Measurements from ENCODE around the gene ABCG4. TPM values are rescaled to one million over a fixed set of nuclear protein-coding genes. Genes with fewer than 3 reads are reported as not detected.

ABCG4 gene
- 0.21 to 0.42 TPM (median 0.32 TPM) in 5 replicates for total RNA-seq (2022; extraction: Qiagen RNA extraction)

DNA sequence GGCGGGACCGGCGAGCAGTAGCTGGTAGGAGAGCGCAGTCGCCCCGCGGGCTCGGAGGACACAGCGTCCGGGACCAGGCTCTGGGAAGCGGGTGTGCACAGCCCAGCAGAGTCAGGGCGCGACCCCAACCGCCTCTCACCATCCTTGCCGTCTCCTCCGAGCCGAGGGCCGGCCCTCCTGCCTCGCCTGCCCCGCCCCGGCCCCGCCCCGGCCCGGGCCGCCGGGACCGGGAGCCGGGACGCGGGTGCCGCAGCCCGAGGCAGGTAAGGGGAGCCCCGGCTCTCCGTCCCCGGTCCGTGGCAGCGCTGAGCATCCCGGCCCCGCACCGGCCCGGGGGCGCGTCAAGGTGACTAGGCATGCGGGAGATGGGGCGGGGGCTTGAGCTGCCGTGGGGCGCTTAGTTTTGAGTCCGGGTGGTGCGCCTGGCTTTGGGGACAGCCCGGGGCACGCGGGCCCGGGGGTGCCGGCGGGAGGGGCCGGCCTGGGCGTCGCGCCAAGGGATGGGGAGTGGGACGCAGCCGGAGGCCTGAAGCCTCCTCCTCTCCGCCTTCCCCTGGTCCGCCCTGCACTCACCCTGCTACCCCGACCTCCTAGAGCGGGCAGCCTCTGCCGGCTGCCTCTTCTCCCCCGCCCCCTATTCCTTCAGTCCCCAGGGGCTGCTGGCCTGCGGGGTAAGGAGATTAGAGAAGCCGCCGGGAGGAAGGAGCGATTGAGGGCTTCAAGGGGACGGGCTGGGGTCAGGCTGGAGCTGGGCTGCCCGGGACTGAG is at the start of gene ABCG4:
TSS of gene ABCG4 (plus strand) at position 35 of the 768 bp plus-strand sequence. CDS start 914 bp downstream, outside the sequence.

DNA sequence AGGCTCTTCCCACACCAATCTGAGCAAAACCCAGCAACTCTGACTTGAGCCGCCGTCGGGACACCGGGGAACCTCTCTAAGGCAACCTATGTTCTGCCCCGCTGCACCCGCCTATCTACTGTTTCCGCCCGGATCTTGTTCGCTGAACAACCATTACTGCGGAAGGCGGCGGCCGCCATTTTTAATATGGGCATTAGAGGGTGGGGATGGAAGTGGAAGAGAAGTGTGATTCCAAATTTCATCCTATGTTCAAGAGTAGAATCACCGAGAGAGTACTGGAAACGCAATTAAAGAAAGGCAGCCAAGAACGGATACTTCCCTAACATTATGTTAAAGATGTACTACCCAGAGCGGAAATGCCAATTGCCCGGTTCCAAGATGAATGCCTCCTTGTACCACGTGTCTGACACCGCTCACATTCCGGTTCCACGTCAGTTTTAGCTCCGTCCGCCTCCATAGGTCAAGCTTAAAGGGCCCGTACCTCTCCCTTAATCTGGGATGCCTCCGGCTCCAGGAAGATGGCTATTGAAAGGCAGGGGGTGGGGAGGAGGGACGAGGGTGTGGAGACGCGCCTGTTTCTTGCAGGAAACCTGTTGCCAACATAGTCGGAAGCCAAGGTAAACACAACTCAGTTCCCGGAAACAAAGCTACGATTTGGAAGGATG is 47.0 kb upstream of the ABCG4 start, which contains the start of gene DPAGT1:
TSS of gene DPAGT1 (minus strand) at position 95 of the 665 bp plus-strand sequence. CDS start 198 bp downstream, outside the sequence.

DNA sequence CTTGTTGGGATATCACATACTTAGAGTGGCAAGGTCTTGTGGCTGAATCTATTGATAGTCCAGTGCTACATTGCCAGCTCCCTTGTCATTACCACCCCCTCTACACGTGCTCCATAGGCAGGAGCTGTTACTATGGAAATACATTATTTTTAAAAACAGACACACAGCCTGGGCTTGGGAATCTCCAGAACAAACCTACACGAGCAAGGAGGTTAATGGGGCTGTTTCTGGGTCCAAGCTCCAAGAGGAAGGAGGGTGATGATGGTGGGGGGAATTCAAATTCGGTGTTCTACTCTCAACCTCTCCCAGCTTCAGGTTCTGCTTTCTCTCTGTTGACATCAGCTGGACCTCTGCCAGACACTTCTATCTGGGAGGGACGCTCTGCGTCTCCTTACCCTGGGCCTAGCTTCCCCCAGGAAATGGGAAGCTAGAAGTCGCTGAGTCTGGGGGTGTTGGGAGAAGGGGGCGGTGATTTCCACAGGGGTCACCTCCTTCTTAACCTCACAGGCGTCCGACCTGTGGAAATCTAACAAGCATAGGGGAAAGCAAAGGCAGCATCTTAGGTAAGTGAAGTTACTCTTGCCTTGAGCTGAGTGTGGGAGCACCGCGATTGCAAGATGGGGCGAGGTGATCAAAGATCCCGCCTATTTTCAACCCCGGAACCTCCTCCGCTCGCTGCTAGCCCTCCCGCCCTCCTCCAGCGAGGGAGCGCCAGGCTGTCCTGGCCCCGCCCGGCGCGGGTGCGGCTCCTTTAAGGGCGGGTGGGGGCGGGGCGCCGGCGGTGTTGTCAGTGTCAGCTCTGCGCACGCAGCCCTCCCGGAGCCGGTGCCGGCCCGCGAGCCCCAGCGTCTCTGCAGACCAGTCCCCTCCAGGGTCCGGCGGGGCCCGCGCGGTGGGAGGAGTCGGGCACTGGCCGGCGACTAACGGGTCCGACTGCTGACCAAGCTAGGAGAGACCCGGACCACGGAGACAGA is 42.0 kb upstream of the ABCG4 start, which contains the start of gene C2CD2L:
TSS of gene C2CD2L (plus strand) at position 781 of the 974 bp plus-strand sequence. CDS start 398 bp downstream, outside the sequence.

DNA sequence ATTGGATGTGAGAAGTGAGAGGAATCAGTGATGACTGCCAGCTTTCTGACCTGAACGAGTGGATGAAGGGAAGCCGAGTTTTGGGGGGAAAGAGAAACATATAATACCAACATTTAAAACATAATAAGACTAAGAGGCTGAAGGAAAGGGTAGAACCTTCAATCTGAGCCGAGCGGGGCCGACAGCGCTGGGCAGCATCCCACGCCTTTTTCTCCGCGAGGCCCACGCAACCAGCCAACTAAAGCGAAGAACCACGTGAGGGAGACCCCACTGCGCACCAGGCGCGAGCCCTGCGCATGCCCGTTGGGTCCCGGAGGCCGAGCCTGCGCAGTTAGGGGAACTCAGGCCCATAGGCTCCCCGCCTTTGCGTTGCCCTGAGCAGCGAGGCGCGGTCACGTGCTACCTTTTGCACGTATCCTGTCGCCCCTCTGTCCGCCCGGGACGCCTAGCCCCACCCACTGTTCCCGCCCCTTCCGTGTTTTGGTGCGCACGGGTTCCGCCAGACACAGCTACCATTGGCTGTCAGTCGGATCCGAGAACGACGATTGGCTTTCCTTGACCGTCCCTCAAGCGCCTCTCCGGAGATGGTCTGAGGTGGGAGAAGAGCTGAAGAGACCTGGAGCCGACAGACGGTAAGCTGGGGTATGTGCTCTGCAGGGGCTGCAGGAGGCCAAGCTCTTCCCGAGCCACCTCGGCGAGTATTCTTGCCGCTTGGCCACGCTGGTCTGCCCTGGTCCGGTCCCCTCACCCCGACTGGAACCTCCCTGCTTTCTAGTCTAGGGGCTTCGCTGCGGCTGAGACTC is 27.6 kb upstream of the ABCG4 start, which contains the start of gene HINFP:
TSS of gene HINFP (plus strand) at position 573 of the 803 bp plus-strand sequence. CDS start 5,365 bp downstream, outside the sequence.

DNA sequence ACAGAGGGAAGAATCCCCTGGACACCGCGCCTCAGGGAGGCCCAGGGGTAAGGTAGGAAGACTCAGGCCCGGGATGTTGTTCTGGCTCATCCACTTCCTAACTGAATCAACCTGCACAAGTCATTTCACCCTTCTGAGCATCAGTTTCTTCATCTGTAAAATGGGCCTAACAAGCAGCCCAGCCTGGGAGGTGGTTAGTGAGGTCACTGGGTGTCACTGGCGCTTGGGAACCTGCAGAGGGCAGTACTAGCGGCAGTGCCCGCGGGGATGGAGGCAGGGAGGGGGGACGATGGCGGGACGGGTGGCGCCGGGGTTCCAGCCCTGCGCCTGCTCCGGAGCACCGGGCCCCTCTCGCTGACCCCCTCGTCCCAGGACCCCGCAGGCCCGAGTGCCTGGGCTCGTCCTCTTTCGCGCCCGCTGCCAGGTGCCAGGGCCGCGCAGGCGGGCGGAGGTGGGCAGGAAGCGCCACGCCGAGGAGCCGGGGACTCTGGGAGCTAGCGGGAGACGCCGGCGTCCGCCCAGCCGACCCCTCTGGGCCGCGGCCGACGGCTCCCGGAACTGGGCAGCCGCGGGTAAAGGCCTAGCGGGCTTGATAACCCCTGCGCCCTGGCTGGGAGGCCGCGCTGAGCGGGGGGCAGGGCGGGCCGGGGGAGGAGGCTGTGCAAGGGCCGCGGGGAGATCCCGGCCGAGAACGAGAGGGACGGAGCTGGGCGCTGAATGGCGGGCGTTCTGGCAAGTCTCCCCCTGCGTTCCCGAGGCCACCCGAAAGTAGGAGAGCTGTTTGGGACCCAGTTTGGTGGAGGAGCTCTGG is 19.8 kb downstream of the ABCG4 start, which contains the start of gene NLRX1:
TSS of gene NLRX1 (plus strand) at position 255 of the 811 bp plus-strand sequence. CDS start 2,679 bp downstream, outside the sequence.

DNA sequence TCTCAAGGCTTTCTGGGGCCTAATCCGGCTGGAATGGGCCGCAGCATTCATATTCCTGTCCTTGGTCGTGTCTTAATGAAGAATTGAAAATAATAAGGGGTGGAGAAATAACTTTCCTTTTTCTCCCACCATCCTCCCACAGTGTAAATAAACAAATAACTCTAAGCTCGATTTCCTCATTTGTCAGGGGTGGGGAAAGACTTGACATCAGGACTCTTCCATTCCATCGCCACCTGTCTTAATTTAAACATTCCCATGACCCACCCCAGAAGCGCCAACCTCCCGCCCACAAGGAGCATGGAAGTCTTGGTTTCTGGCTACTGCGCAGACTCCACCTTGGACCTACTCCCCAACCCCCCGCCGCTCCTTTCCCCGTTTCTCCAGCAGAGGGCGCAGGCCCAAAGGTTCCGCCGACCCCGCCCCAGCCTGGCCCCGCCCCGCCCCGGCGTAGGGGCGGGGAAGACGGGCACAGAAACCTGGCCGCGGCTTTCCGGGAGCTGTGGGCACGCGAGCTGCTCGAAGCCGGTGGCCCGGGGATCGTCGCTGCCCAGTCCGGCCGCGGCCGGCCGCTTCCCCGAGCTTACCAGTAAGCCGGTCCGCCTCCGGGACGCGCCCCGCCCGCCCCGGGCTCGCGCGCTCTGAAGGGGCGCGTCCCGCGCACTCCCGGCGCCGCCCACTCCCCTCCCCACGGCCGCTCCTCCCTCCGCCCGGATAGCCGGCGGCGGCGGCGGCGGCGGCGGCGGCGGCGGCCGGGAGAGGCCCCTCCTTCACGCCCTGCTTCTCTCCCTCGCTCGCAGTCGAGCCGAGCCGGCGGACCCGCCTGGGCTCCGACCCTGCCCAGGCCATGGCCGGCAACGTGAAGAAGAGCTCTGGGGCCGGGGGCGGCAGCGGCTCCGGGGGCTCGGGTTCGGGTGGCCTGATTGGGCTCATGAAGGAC is 57.0 kb downstream of the ABCG4 start, which contains the start of gene CBL:
TSS of gene CBL (plus strand) at position 766 of the 937 bp plus-strand sequence. CDS start at position 845, 79 bp downstream.

Other genes with a start within 250 kb of the ABCG4 start
- 81.3 to 173 TPM (median 148 TPM) in 5 replicates for gene BCL9L, start 223.1 kb upstream of the ABCG4 start, total RNA-seq (2022; extraction: Qiagen RNA extraction)
- gene UPK2, start 192.8 kb upstream of the ABCG4 start, total RNA-seq (2022; extraction: Qiagen RNA extraction), result 0.35 to 1.1 TPM (median 0.91 TPM) in 5 replicates
- gene FOXR1, start 177.3 kb upstream of the ABCG4 start, total RNA-seq (2022; extraction: Qiagen RNA extraction), result not detected in 5 replicates
- gene CENATAC, start 150.9 kb upstream of the ABCG4 start, total RNA-seq (2022; extraction: Qiagen RNA extraction), result 11.1 to 18.7 TPM (median 12.0 TPM) in 5 replicates
- gene RPS25, start 130.7 kb upstream of the ABCG4 start, total RNA-seq (2022; extraction: Qiagen RNA extraction), result 753 to 1,094 TPM (median 792 TPM) in 5 replicates
- 59.1 to 74.1 TPM (median 64.7 TPM) in 5 replicates for gene TRAPPC4, start 130.3 kb upstream of the ABCG4 start, total RNA-seq (2022; extraction: Qiagen RNA extraction)
- 9.6 to 12.1 TPM (median 10.8 TPM) in 5 replicates for gene SLC37A4, start 118.2 kb upstream of the ABCG4 start, total RNA-seq (2022; extraction: Qiagen RNA extraction)
- gene HYOU1, start 91.8 kb upstream of the ABCG4 start, total RNA-seq (2022; extraction: Qiagen RNA extraction), result 40.0 to 49.6 TPM (median 48.0 TPM) in 5 replicates
- gene VPS11, start 81.2 kb upstream of the ABCG4 start, total RNA-seq (2022; extraction: Qiagen RNA extraction), result 10.0 to 16.0 TPM (median 12.4 TPM) in 5 replicates
- 46.5 to 54.4 TPM (median 50.2 TPM) in 5 replicates for gene HMBS, start 64.2 kb upstream of the ABCG4 start, total RNA-seq (2022; extraction: Qiagen RNA extraction)
- gene DPAGT1, start 47.2 kb upstream of the ABCG4 start, total RNA-seq (2022; extraction: Qiagen RNA extraction), result 34.2 to 44.0 TPM (median 39.7 TPM) in 5 replicates
- 5.4 to 7.9 TPM (median 5.9 TPM) in 5 replicates for gene C2CD2L, start 41.7 kb upstream of the ABCG4 start, total RNA-seq (2022; extraction: Qiagen RNA extraction)
- 10.7 to 12.8 TPM (median 12.0 TPM) in 5 replicates for gene HINFP, start 27.5 kb upstream of the ABCG4 start, total RNA-seq (2022; extraction: Qiagen RNA extraction)
- 8.8 to 13.9 TPM (median 11.5 TPM) in 5 replicates for gene NLRX1, start 19.7 kb downstream of the ABCG4 start, total RNA-seq (2022; extraction: Qiagen RNA extraction)
- gene NHERF4, start 36.4 kb downstream of the ABCG4 start, total RNA-seq (2022; extraction: Qiagen RNA extraction), result 0.13 to 0.44 TPM (median 0.23 TPM) in 5 replicates
- 6.0 to 9.8 TPM (median 8.4 TPM) in 5 replicates for gene CBL, start 57.3 kb downstream of the ABCG4 start, total RNA-seq (2022; extraction: Qiagen RNA extraction)
- gene MCAM, start 168.1 kb downstream of the ABCG4 start, total RNA-seq (2022; extraction: Qiagen RNA extraction), result 9.8 to 13.2 TPM (median 11.5 TPM) in 5 replicates
- gene RNF26, start 185.5 kb downstream of the ABCG4 start, total RNA-seq (2022; extraction: Qiagen RNA extraction), result 29.4 to 41.1 TPM (median 37.7 TPM) in 5 replicates
- gene C1QTNF5, start 191.8 kb downstream of the ABCG4 start, total RNA-seq (2022; extraction: Qiagen RNA extraction), result not detected in 5 replicates
- gene MFRP, start 197.7 kb downstream of the ABCG4 start, total RNA-seq (2022; extraction: Qiagen RNA extraction), result not detected in 5 replicates
- gene USP2, start 232.6 kb downstream of the ABCG4 start, total RNA-seq (2022; extraction: Qiagen RNA extraction), result 0.33 to 0.53 TPM (median 0.42 TPM) in 5 replicates

Data from A549 treated with CORT108297 at 1 μM for 4 hours (cell line).